Activated T-helper 17 cell treated with anti-CD3 and anti-CD28 coated beads, Interleukin-2, amount 50 U/mL, for 72 hours (primary cell): Measurements from ENCODE around the gene ZNRD2. TPM values are rescaled to one million over a fixed set of nuclear protein-coding genes. Genes with fewer than 3 reads are reported as not detected.

Experiments
- ATAC-seq: fragments of 150-1000 bp; cut with Tn5 transposase; replicated peaks from 2 replicates; pipeline ENCODE4 v1.10.0; 2021; ENCODE audit warnings: mild to moderate bottlenecking, moderate library complexity
- H3K27ac Mint-ChIP-seq: one replicate; pipeline ENCODE4 v1.8.0; 2022; ENCODE audit warnings: mixed read lengths
- H3K27me3 Mint-ChIP-seq: one replicate; pipeline ENCODE4 v1.8.0; 2022; ENCODE audit warnings: mixed read lengths
- H3K36me3 Mint-ChIP-seq: one replicate; pipeline ENCODE4 v1.8.0; 2022; ENCODE audit warnings: low read depth, mild to moderate bottlenecking, mixed read lengths
- H3K4me1 Mint-ChIP-seq: one replicate; pipeline ENCODE4 v1.8.0; 2022; ENCODE audit warnings: mixed read lengths
- H3K4me3 Mint-ChIP-seq: one replicate; pipeline ENCODE4 v1.8.0; 2022; ENCODE audit warnings: mild to moderate bottlenecking, mixed read lengths
- H3K9me3 Mint-ChIP-seq: one replicate; pipeline ENCODE4 v1.8.0; 2022; ENCODE audit warnings: mixed read lengths
- total RNA-seq, 2 donors: library from RNA; stranded (reverse); gene quantifications; one replicate each; pipeline ENCODE4 v1.2.3, GENCODE V29; 2022

Gene ZNRD2
- total RNA-seq, 2 donors from 2014 or later: 30.3 to 49.4 TPM

DNA sequence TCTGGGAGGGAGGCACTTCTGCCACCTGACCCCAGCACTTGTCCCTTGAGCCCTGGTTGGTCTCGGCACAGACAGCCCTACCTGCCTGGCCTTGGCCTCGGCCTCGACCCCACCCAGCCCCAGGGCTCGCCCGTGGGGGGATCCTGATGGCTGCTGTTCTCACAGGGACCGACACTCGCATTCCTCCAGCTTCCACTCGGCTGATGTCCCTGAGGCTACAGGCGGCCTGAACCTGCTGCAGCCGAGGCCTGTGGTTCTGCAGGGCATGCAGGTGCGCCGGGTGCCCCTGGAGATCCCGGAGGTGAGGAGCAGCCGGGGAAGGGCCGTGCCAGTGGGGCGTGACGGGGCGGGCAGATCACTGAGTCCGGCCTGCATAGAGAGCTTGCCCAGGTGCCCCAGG lies 50.4 kb downstream of the ZNRD2 start:
- ATAC-seq: no peak
- Mint-ChIP-seq H3K4me3 (no peak overlapping the region), H3K4me1 (peaks cover 8% of the 10 kb centered on the region), H3K9me3 (no peaks in the 10 kb centered on the region), H3K27me3 (no peaks in the 10 kb centered on the region), H3K36me3 (peaks cover 71% of the 10 kb centered on the region), H3K27ac (no peak overlapping the region)

DNA sequence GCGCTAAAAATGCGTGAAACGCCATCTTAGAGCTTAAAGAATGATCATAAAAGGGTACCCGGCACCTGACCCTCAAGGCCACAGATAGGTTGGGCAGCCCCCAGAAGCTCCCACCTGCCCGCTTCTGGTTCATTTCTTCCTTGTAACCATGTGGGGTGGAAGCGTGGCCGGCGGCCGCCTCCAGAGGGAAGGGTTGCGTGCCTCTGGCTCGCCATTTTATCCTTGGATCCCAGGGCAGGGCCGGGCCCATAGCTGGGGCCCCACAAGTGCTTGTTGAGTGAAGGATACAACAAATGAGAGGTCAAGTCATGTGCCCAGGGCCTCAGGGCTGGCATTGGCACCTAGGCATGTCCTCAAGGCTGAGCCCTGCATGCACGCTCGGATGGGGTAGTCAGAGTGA lies 51.2 kb downstream of the ZNRD2 start:
- Mint-ChIP-seq H3K4me1 (peaks cover 5% of the 10 kb centered on the region), H3K9me3 (no peaks in the 10 kb centered on the region), H3K27me3 (no peaks in the 10 kb centered on the region), H3K4me3 (no peak overlapping the region), H3K36me3 (peaks cover 75% of the 10 kb centered on the region), H3K27ac (no peak overlapping the region)
- no peak for ATAC-seq

Other genes with a start within 250 kb of the ZNRD2 start
- 10 to 100 TPM; 66.0 to 89.5 TPM for gene DPF2, start 236.6 kb upstream of the ZNRD2 start, total RNA-seq
- gene TIGD3, start 215.7 kb upstream of the ZNRD2 start, total RNA-seq: 1 to 10 TPM in 1 of 2 donors, under 1 TPM in 1; 0.95 to 1.5 TPM
- gene SLC25A45, start 187.8 kb upstream of the ZNRD2 start, total RNA-seq: 10 to 100 TPM; 18.0 to 20.1 TPM
- 10 to 100 TPM; 49.6 to 52.1 TPM for gene FRMD8, start 183.8 kb upstream of the ZNRD2 start, total RNA-seq
- gene NEAT1, start 147.7 kb upstream of the ZNRD2 start, total RNA-seq: 1,000 to 10,000 TPM in 1 of 2 donors, 100 to 1,000 TPM in 1; 823 to 2,912 TPM
- over 10,000 TPM in 1 of 2 donors, 1,000 to 10,000 TPM in 1; 5,547 to 22,796 TPM for gene MALAT1, start 71.4 kb upstream of the ZNRD2 start, total RNA-seq
- 10 to 100 TPM; 80.4 to 86.8 TPM for gene SCYL1, start 45.4 kb upstream of the ZNRD2 start, total RNA-seq
- gene LTBP3, start 12.1 kb upstream of the ZNRD2 start, total RNA-seq: 100 to 1,000 TPM in 1 of 2 donors, 10 to 100 TPM in 1; 54.3 to 124 TPM
- gene FAM89B, start 2.1 kb downstream of the ZNRD2 start, total RNA-seq: 10 to 100 TPM; 39.0 to 42.2 TPM
- gene EHBP1L1, start 5.6 kb downstream of the ZNRD2 start, total RNA-seq: 100 to 1,000 TPM; 126 to 167 TPM
- gene KCNK7, start 25.3 kb downstream of the ZNRD2 start, total RNA-seq: under 1 TPM; 0.52 to 0.79 TPM
- 10 to 100 TPM; 64.9 to 83.2 TPM for gene MAP3K11, start 43.7 kb downstream of the ZNRD2 start, total RNA-seq
- gene PCNX3, start 45.3 kb downstream of the ZNRD2 start, total RNA-seq: 10 to 100 TPM; 20.8 to 39.1 TPM
- gene SIPA1, start 67.6 kb downstream of the ZNRD2 start, total RNA-seq: 100 to 1,000 TPM; 135 to 144 TPM
- gene RELA, start 92.4 kb downstream of the ZNRD2 start, total RNA-seq: 100 to 1,000 TPM in 1 of 2 donors, 10 to 100 TPM in 1; 82.5 to 150 TPM
- 10 to 100 TPM; 75.6 to 88.8 TPM for gene KAT5, start 141.8 kb downstream of the ZNRD2 start, total RNA-seq
- 10 to 100 TPM; 57.4 to 92.9 TPM for gene RNASEH2C, start 150.3 kb downstream of the ZNRD2 start, total RNA-seq
- 10 to 100 TPM; 17.2 to 21.9 TPM for gene AP5B1, start 210.5 kb downstream of the ZNRD2 start, total RNA-seq
- under 1 TPM in 1 of 2 donors, not detected in 1; 0.98 TPM for gene OVOL1, start 216.6 kb downstream of the ZNRD2 start, total RNA-seq